ENCODE measurements around the gene IGF2.

IGF2 gene

GRCh38 chr11:2097356-2097997 lies 41.7 kb downstream of the IGF2 start:
- Histone ChIP-seq H2BK12ac (ENCODE audit: low read length) (no peak overlapping the region), H2AFZ (ENCODE audit: low read length) (peak overlapping the region; percentile 95), H3K36me3 (replicated peaks in 1 of 2; ENCODE audit: control insufficient read depth in 2 of 2, insufficient read depth in 2 of 2, low read length in 2 of 2) (no peaks in the 10 kb centered on the region), H4K91ac (ENCODE audit: low read depth, low read length, poor library complexity) (no peak overlapping the region), H3K9me3 (replicated peaks in 1 of 2; ENCODE audit: control insufficient read depth in 2 of 2, insufficient read depth in 1 of 2, low read depth in 1 of 2, low read length in 2 of 2) (peaks cover 0 to 4% of the 10 kb centered on the region in 2 donors), H2AK5ac (ENCODE audit: low read depth, low read length) (peak overlapping the region; percentile 86), H4K8ac (ENCODE audit: low read depth, low read length) (no peak overlapping the region), H3K14ac (ENCODE audit: low read length) (no peak overlapping the region), H3K4me1 (ENCODE audit: control insufficient read depth in 2 of 2, insufficient read depth in 1 of 2, low read depth in 1 of 2, low read length in 2 of 2) (peaks cover 9 to 15% of the 10 kb centered on the region in 2 donors), H3K4me2 (ENCODE audit: insufficient read depth, low read length, poor library complexity, severe bottlenecking) (peak overlapping the region; percentile 2), H2BK5ac (ENCODE audit: low read length) (peak overlapping the region; percentile 71), H3K18ac (ENCODE audit: low read length) (peak overlapping the region; percentile 80), H2BK120ac (ENCODE audit: low read depth, low read length) (no peak overlapping the region), H3K4me3 (ENCODE audit: low read length in 2 of 2) (peak overlapping the region in 1 of 2 donors; percentile 7), H3K27me3 (ENCODE audit: control insufficient read depth in 3 of 3, insufficient read depth in 3 of 3, low read depth in 1 of 3, low read length in 3 of 3) (peaks cover 0 to 9% (median 0%) of the 10 kb centered on the region in 3 experiments), H2BK15ac (ENCODE audit: low read length) (peak overlapping the region; percentile 93), H3K9ac (ENCODE audit: low read depth, low read length, poor library complexity) (peak overlapping the region; percentile 9), H3K23ac (ENCODE audit: low read depth, low read length, poor library complexity) (no peak overlapping the region), H3K27ac (replicated peaks; ENCODE audit: low read length) (no peak overlapping the region), H3K4ac (ENCODE audit: low read length) (no peak overlapping the region), H3K79me1 (ENCODE audit: low read depth, low read length) (peaks cover 3% of the 10 kb centered on the region)
- no CpG with 5 or more reads among the region's 28 CpGs for WGBS, 2 donors (ENCODE audit: extremely low coverage in 2 of 2, insufficient read length in 2 of 2, insufficient replicate concordance in 1 of 2)
- DNase-seq (ENCODE audit: low spot score): peak; percentile 80

- Histone ChIP-seq H4K91ac (ENCODE audit: low read depth, low read length, poor library complexity) (no peak overlapping the region), H3K23ac (ENCODE audit: low read depth, low read length, poor library complexity) (peak overlapping the region; percentile 5), H2AFZ (ENCODE audit: low read length) (peak overlapping the region; percentile 95), H2BK5ac (ENCODE audit: low read length) (peak overlapping the region; percentile 71), H3K79me1 (ENCODE audit: low read depth, low read length) (peaks cover 3% of the 10 kb centered on the region), H2BK120ac (ENCODE audit: low read depth, low read length) (no peak overlapping the region), H3K27ac (replicated peaks; ENCODE audit: low read length) (no peak overlapping the region), H3K4me2 (ENCODE audit: insufficient read depth, low read length, poor library complexity, severe bottlenecking) (no peak overlapping the region), H3K36me3 (replicated peaks in 1 of 2; ENCODE audit: control insufficient read depth in 2 of 2, insufficient read depth in 2 of 2, low read length in 2 of 2) (no peaks in the 10 kb centered on the region), H3K9me3 (replicated peaks in 1 of 2; ENCODE audit: control insufficient read depth in 2 of 2, insufficient read depth in 1 of 2, low read depth in 1 of 2, low read length in 2 of 2) (peaks cover 0 to 4% of the 10 kb centered on the region in 2 donors), H3K4ac (ENCODE audit: low read length) (peak overlapping the region; percentile 29), H2BK12ac (ENCODE audit: low read length) (no peak overlapping the region), H3K27me3 (ENCODE audit: control insufficient read depth in 3 of 3, insufficient read depth in 3 of 3, low read depth in 1 of 3, low read length in 3 of 3) (peaks cover 0 to 10% (median 0%) of the 10 kb centered on the region in 3 experiments), H4K8ac (ENCODE audit: low read depth, low read length) (no peak overlapping the region), H3K4me3 (ENCODE audit: low read length in 2 of 2) (peak overlapping the region in 1 of 2 donors; percentile 7), H3K18ac (ENCODE audit: low read length) (peak overlapping the region; percentile 67), H2AK5ac (ENCODE audit: low read depth, low read length) (peak overlapping the region; percentile 86), H2BK15ac (ENCODE audit: low read length) (peak overlapping the region; percentile 93), H3K9ac (ENCODE audit: low read depth, low read length, poor library complexity) (peak overlapping the region; percentile 13), H3K14ac (ENCODE audit: low read length) (peak overlapping the region; percentile 39), H3K4me1 (ENCODE audit: control insufficient read depth in 2 of 2, insufficient read depth in 1 of 2, low read depth in 1 of 2, low read length in 2 of 2) (peaks cover 9 to 15% of the 10 kb centered on the region in 2 donors)
- no peak for DNase-seq (ENCODE audit: low spot score)
- no CpG with 5 or more reads among the region's 17 CpGs for WGBS, 2 donors (ENCODE audit: extremely low coverage in 2 of 2, insufficient read length in 2 of 2, insufficient replicate concordance in 1 of 2)
Measured at GRCh38 chr11:2096919-2097301, 42.3 kb downstream of the IGF2 start.

- Histone ChIP-seq H3K79me1 (ENCODE audit: low read depth, low read length) (peaks cover 3% of the 10 kb centered on the region), H3K23ac (ENCODE audit: low read depth, low read length, poor library complexity) (peak overlapping the region; percentile 15), H3K9ac (ENCODE audit: low read depth, low read length, poor library complexity) (peak overlapping the region; percentile 13), H2BK120ac (ENCODE audit: low read depth, low read length) (no peak overlapping the region), H3K4ac (ENCODE audit: low read length) (no peak overlapping the region), H2AK5ac (ENCODE audit: low read depth, low read length) (peak overlapping the region; percentile 93), H2BK12ac (ENCODE audit: low read length) (no peak overlapping the region), H2BK5ac (ENCODE audit: low read length) (peak overlapping the region; percentile 71), H2BK15ac (ENCODE audit: low read length) (peak overlapping the region; percentile 93), H3K27ac (replicated peaks; ENCODE audit: low read length) (no peak overlapping the region), H3K4me1 (ENCODE audit: control insufficient read depth in 2 of 2, insufficient read depth in 1 of 2, low read depth in 1 of 2, low read length in 2 of 2) (peaks cover 9 to 15% of the 10 kb centered on the region in 2 donors), H2AFZ (ENCODE audit: low read length) (peak overlapping the region; percentile 95), H4K91ac (ENCODE audit: low read depth, low read length, poor library complexity) (no peak overlapping the region), H3K14ac (ENCODE audit: low read length) (peak overlapping the region; percentile 39), H3K4me3 (ENCODE audit: low read length in 2 of 2) (peak overlapping the region in 1 of 2 donors; percentile 63), H3K18ac (ENCODE audit: low read length) (peak overlapping the region; percentile 67), H3K36me3 (replicated peaks in 1 of 2; ENCODE audit: control insufficient read depth in 2 of 2, insufficient read depth in 2 of 2, low read length in 2 of 2) (no peaks in the 10 kb centered on the region), H4K8ac (ENCODE audit: low read depth, low read length) (no peak overlapping the region), H3K9me3 (replicated peaks in 1 of 2; ENCODE audit: control insufficient read depth in 2 of 2, insufficient read depth in 1 of 2, low read depth in 1 of 2, low read length in 2 of 2) (peaks cover 0 to 4% of the 10 kb centered on the region in 2 donors), H3K27me3 (ENCODE audit: control insufficient read depth in 3 of 3, insufficient read depth in 3 of 3, low read depth in 1 of 3, low read length in 3 of 3) (peaks cover 0 to 12% (median 0%) of the 10 kb centered on the region in 3 experiments), H3K4me2 (ENCODE audit: insufficient read depth, low read length, poor library complexity, severe bottlenecking) (no peak overlapping the region)
- no peak for DNase-seq (ENCODE audit: low spot score)
- WGBS, 2 donors (ENCODE audit: extremely low coverage in 2 of 2, insufficient read length in 2 of 2, insufficient replicate concordance in 1 of 2): no CpG with 5 or more reads among the region's 19 CpGs
Measured at GRCh38 chr11:2096011-2096918, 42.9 kb downstream of the IGF2 start.

- no peak overlapping the region for H3K4me3 ChIP-seq (ENCODE audit: low read length in 2 of 2)
- H3K79me1 ChIP-seq (ENCODE audit: low read depth, low read length): peaks cover 3% of the 10 kb centered on the region
- H3K9ac ChIP-seq (ENCODE audit: low read depth, low read length, poor library complexity): no peak overlapping the region
- H3K18ac ChIP-seq (ENCODE audit: low read length): peak overlapping the region; percentile 58
- H3K4ac ChIP-seq (ENCODE audit: low read length): no peak overlapping the region
- no peak overlapping the region for H2BK15ac ChIP-seq (ENCODE audit: low read length)
- H2AK5ac ChIP-seq (ENCODE audit: low read depth, low read length): peak overlapping the region; percentile 93
- H3K27ac ChIP-seq (replicated peaks; ENCODE audit: low read length): no peak overlapping the region
- H3K9me3 ChIP-seq (replicated peaks in 1 of 2; ENCODE audit: control insufficient read depth in 2 of 2, insufficient read depth in 1 of 2, low read depth in 1 of 2, low read length in 2 of 2): peaks cover 0 to 4% of the 10 kb centered on the region in 2 donors
- no peak overlapping the region for H2BK120ac ChIP-seq (ENCODE audit: low read depth, low read length)
- H4K91ac ChIP-seq (ENCODE audit: low read depth, low read length, poor library complexity): no peak overlapping the region
- H3K27me3 ChIP-seq (ENCODE audit: control insufficient read depth in 3 of 3, insufficient read depth in 3 of 3, low read depth in 1 of 3, low read length in 3 of 3): peaks cover 0 to 15% (median 0%) of the 10 kb centered on the region in 3 experiments
- H2BK12ac ChIP-seq (ENCODE audit: low read length): peak overlapping the region; percentile 49
- DNase-seq (ENCODE audit: low spot score): no peak
- no peak overlapping the region for H2BK5ac ChIP-seq (ENCODE audit: low read length)
- H3K4me1 ChIP-seq (ENCODE audit: control insufficient read depth in 2 of 2, insufficient read depth in 1 of 2, low read depth in 1 of 2, low read length in 2 of 2): peaks cover 9 to 15% of the 10 kb centered on the region in 2 donors
- H3K14ac ChIP-seq (ENCODE audit: low read length): no peak overlapping the region
- H2AFZ ChIP-seq (ENCODE audit: low read length): no peak overlapping the region
- WGBS, 2 donors (ENCODE audit: extremely low coverage in 2 of 2, insufficient read length in 2 of 2, insufficient replicate concordance in 1 of 2): no CpG with 5 or more reads among the region's 7 CpGs
- no peak overlapping the region for H3K4me2 ChIP-seq (ENCODE audit: insufficient read depth, low read length, poor library complexity, severe bottlenecking)
- H4K8ac ChIP-seq (ENCODE audit: low read depth, low read length): no peak overlapping the region
- no peak overlapping the region for H3K23ac ChIP-seq (ENCODE audit: low read depth, low read length, poor library complexity)
- no peaks in the 10 kb centered on the region for H3K36me3 ChIP-seq (replicated peaks in 1 of 2; ENCODE audit: control insufficient read depth in 2 of 2, insufficient read depth in 2 of 2, low read length in 2 of 2)
Measured at GRCh38 chr11:2095542-2095941, 43.6 kb downstream of the IGF2 start.

Measured in neuronal stem cell (in vitro differentiated cells).